Thoracic aorta (tissue), 2 donors: Measurements from ENCODE around the gene ENTPD6. TPM values are rescaled to one million over a fixed set of nuclear protein-coding genes. Genes with fewer than 3 reads are reported as not detected.

ENCODE experiments used
- ATAC-seq: fragments of 150-250 bp; one replicate; pipeline ENCODE4 v1.8.0; 2017; ENCODE audit warnings: low read depth; ENCODE audit not compliant: insufficient number of reproducible peaks, low FRiP score
- DNase-seq: peaks from one replicate; pipeline ENCODE4 v3.0.0-alpha.2; 2020; ENCODE audit warnings: low spot score
- H3K27ac ChIP-seq, 2 donors: fragments of 200-600 bp; sonication (generic); 1 replicate in 1 of 2; 2 replicates in 1 of 2; pipeline ENCODE4 v1.5.1; 2016; ENCODE audit warnings: mild to moderate bottlenecking in 2 of 2, moderate library complexity in 2 of 2
- H3K27me3 ChIP-seq: fragments of 200-600 bp; sonication (generic); replicated peaks from 2 replicates; pipeline ENCODE4 v1.6.0; 2016; ENCODE audit warnings: mild to moderate bottlenecking; ENCODE audit not compliant: insufficient read depth
- H3K36me3 ChIP-seq: fragments of 200-600 bp; sonication (generic); one replicate; pipeline ENCODE4 v1.5.1; 2016
- H3K4me1 ChIP-seq, 2 donors: fragments of 200-600 bp; sonication (generic); 1 replicate in 1 of 2; 2 replicates in 1 of 2; pipeline versions ENCODE4 v1.5.1 to v1.6.0; 2016; ENCODE audit warnings: low read depth in 2 of 2, mild to moderate bottlenecking in 1 of 2; ENCODE audit not compliant: control insufficient read depth in 1 of 2
- H3K4me3 ChIP-seq: fragments of 200-600 bp; sonication (generic); 2 replicates; pipeline ENCODE4 v1.5.1; 2016; ENCODE audit warnings: mild to moderate bottlenecking
- H3K9me3 ChIP-seq: fragments of 200-600 bp; sonication (generic); 2 replicates; pipeline ENCODE4 v1.5.1; 2016
- CTCF ChIP-seq: fragments of 200-600 bp; sonication (generic); IDR thresholded peaks from one replicate; pipeline ENCODE4 v1.5.1; 2019; ENCODE audit warnings: antibody characterized with exemption
- total RNA-seq, 2 donors: library from RNA; depleted of rRNA; stranded (reverse); fragments of >200 nt; gene quantifications; one replicate each; pipeline versions ENCODE4 v1.1.0 to v1.2.3, GENCODE V29; 2016

Gene ENTPD6
- total RNA-seq, 2 donors from 2014 or later, result 82.0 to 107 TPM

GRCh38 chr20:25269057-25269832, 73.7 kb downstream of the ENTPD6 start:
- no peaks in the 10 kb centered on the region for H3K27me3 ChIP-seq
- no peak for TF ChIP-seq CTCF
- peaks cover 42% of the 10 kb centered on the region for H3K36me3 ChIP-seq
- H3K4me1 ChIP-seq, result no peaks in the 10 kb centered on the region
- no peak overlapping the region for H3K4me3 ChIP-seq
- ATAC-seq (no peak), DNase-seq (no peak)
- H3K27ac ChIP-seq, result no peak overlapping the region
- H3K9me3 ChIP-seq, result no peaks in the 10 kb centered on the region

- TF ChIP-seq CTCF, result no peak
- Histone ChIP-seq H3K4me1 (no peaks in the 10 kb centered on the region), H3K36me3 (peaks cover 48% of the 10 kb centered on the region), H3K27me3 (no peaks in the 10 kb centered on the region), H3K4me3 (no peak overlapping the region), H3K27ac (no peak overlapping the region), H3K9me3 (no peaks in the 10 kb centered on the region)
- ATAC-seq (no peak), DNase-seq (no peak)
Observed at GRCh38 chr20:25269833-25270170, 74.3 kb downstream of the ENTPD6 start.

- Histone ChIP-seq H3K9me3 (no peaks in the 10 kb centered on the region), H3K4me1 (no peaks in the 10 kb centered on the region), H3K27ac (no peak overlapping the region), H3K4me3 (no peak overlapping the region), H3K36me3 (peaks cover 57% of the 10 kb centered on the region), H3K27me3 (no peaks in the 10 kb centered on the region)
- ATAC-seq, result no peak
- DNase-seq, result no peak
- TF ChIP-seq CTCF, result no peak
Observed at GRCh38 chr20:25270829-25271251, 75.3 kb downstream of the ENTPD6 start.

- H3K27me3 ChIP-seq, result no peaks in the 10 kb centered on the region
- no peaks in the 10 kb centered on the region for H3K4me1 ChIP-seq
- no peak overlapping the region for H3K4me3 ChIP-seq
- TF ChIP-seq CTCF, result no peak
- H3K27ac ChIP-seq, result no peak overlapping the region
- no peaks in the 10 kb centered on the region for H3K9me3 ChIP-seq
- H3K36me3 ChIP-seq, result peaks cover 64% of the 10 kb centered on the region
- DNase-seq (no peak), ATAC-seq (no peak)
Observed at GRCh38 chr20:25271486-25272222, 76.1 kb downstream of the ENTPD6 start.

GRCh38 chr20:25272223-25273000, 76.9 kb downstream of the ENTPD6 start:
- H3K27me3 ChIP-seq, result no peaks in the 10 kb centered on the region
- H3K36me3 ChIP-seq, result peaks cover 72% of the 10 kb centered on the region
- H3K4me1 ChIP-seq, result no peaks in the 10 kb centered on the region
- ATAC-seq (no peak), DNase-seq (no peak)
- no peaks in the 10 kb centered on the region for H3K9me3 ChIP-seq
- H3K4me3 ChIP-seq, result no peak overlapping the region
- no peak for TF ChIP-seq CTCF
- H3K27ac ChIP-seq, result no peak overlapping the region
